ENCODE results near the gene CDC6.

The CDC6 gene

GRCh38 chr17:40340880-40341807 lies 53.5 kb downstream of the CDC6 start:
- DNase-seq: peak; percentile 95 to 98 (median 96)

GRCh38 chr17:40341808-40342503 lies 54.3 kb downstream of the CDC6 start:
- peak; percentile 67 to 81 (median 72) for DNase-seq

- peak in 2 of 4 experiments; percentile 38 to 46 for DNase-seq
Observed at GRCh38 chr17:40342504-40343218, 55.0 kb downstream of the CDC6 start.

GRCh38 chr17:40343219-40344119 lies 55.8 kb downstream of the CDC6 start:
- peak in 3 of 4 experiments; percentile 28 to 64 (median 50) for DNase-seq

GRCh38 chr17:40344421-40345160 lies 56.9 kb downstream of the CDC6 start:
- DNase-seq: peak in 3 of 4 experiments; percentile 40 to 67 (median 64)

GRCh38 chr17:40345161-40345993 lies 57.7 kb downstream of the CDC6 start:
- DNase-seq: peak in 1 of 4 experiments; percentile 25

- no peak for DNase-seq
Observed at GRCh38 chr17:40345994-40346764, 58.5 kb downstream of the CDC6 start.

- DNase-seq: no peak
Observed at GRCh38 chr17:40346765-40347158, 59.1 kb downstream of the CDC6 start.

GRCh38 chr17:40347319-40348135 lies 59.8 kb downstream of the CDC6 start:
- DNase-seq: no peak

GRCh38 chr17:40348136-40348504 lies 60.4 kb downstream of the CDC6 start:
- DNase-seq: no peak

- DNase-seq: no peak
Observed at GRCh38 chr17:40348562-40349476, 61.1 kb downstream of the CDC6 start.

- no peak for DNase-seq
Observed at GRCh38 chr17:40349477-40349894, 61.8 kb downstream of the CDC6 start.

- no peak for DNase-seq
Observed at GRCh38 chr17:40349895-40350688, 62.4 kb downstream of the CDC6 start.

- DNase-seq: no peak
Observed at GRCh38 chr17:40350689-40351358, 63.1 kb downstream of the CDC6 start.

- no peak for DNase-seq
Observed at GRCh38 chr17:40351359-40352236, 63.9 kb downstream of the CDC6 start.
